Brain microvascular endothelial cell (primary cell): ENCODE results near the gene LRP5.

Experiments
- DNase-seq: peaks from one replicate; pipeline ENCODE4 v3.0.0-alpha.2; 2020
- H3K27ac ChIP-seq: fragments of 250-450 bp; sonication (Bioruptor Pico); 2 replicates; pipeline ENCODE4 v1.5.1; 2020; ENCODE audit warnings: mild to moderate bottlenecking, moderate library complexity
- H3K27me3 ChIP-seq: fragments of 250-450 bp; sonication (Bioruptor Pico); replicated peaks from 2 replicates; pipeline ENCODE4 v1.5.1; 2020; ENCODE audit warnings: mild to moderate bottlenecking
- H3K36me3 ChIP-seq: fragments of 250-450 bp; sonication (Bioruptor Pico); replicated peaks from 2 replicates; pipeline ENCODE4 v1.5.1; 2020; ENCODE audit warnings: mild to moderate bottlenecking
- H3K4me3 ChIP-seq: 2 replicates; pipeline ENCODE4 v1.5.1; 2011; ENCODE audit warnings: low read depth, mild to moderate bottlenecking, control low read depth, low read length, moderate library complexity
- CTCF ChIP-seq: IDR thresholded peaks from 2 replicates; pipeline ENCODE4 v1.5.1; 2011; ENCODE audit warnings: low read depth, mild to moderate bottlenecking, moderate library complexity, low read length, control low read depth, inconsistent platforms; ENCODE audit errors: missing control alignments
- in situ Hi-C: cut with HindIII; loops from 2 replicates; pipeline ENCODE4 v1.10.0; 2017; ENCODE audit warnings: low sequenced_read_pairs, low pct_ligation_motif_present

LRP5 gene

GRCh38 chr11:68412593-68413475, 100.4 kb downstream of the LRP5 start:
- no peaks in the 10 kb centered on the region for H3K27me3 ChIP-seq
- DNase-seq, result no peak

GRCh38 chr11:68413591-68413999, 101.2 kb downstream of the LRP5 start:
- H3K4me3 ChIP-seq, result no peak overlapping the region
- no peaks in the 10 kb centered on the region for H3K27me3 ChIP-seq
- H3K36me3 ChIP-seq, result peaks cover 30% of the 10 kb centered on the region
- in situ Hi-C loops, result no loop called here
- no peak for DNase-seq
- no peak overlapping the region for H3K27ac ChIP-seq
- no peak for TF ChIP-seq CTCF

More at GRCh38 chr11:68412593-68413475, 100.4 kb downstream of the LRP5 start:
- in situ Hi-C loops, result no loop called here
- H3K4me3 ChIP-seq, result no peak overlapping the region
- H3K36me3 ChIP-seq, result peaks cover 30% of the 10 kb centered on the region
- no peak overlapping the region for H3K27ac ChIP-seq
- no peak for TF ChIP-seq CTCF

GRCh38 chr11:68414496-68415221, 102.3 kb downstream of the LRP5 start:
- Histone ChIP-seq H3K27ac (no peak overlapping the region), H3K36me3 (peaks cover 30% of the 10 kb centered on the region), H3K4me3 (no peak overlapping the region), H3K27me3 (no peaks in the 10 kb centered on the region)
- DNase-seq, result no peak
- in situ Hi-C loops, result no loop called here
- no peak for TF ChIP-seq CTCF

- H3K27ac ChIP-seq, result no peak overlapping the region
- H3K4me3 ChIP-seq, result no peak overlapping the region
- in situ Hi-C loops, result no loop called here
- TF ChIP-seq CTCF, result no peak
- H3K36me3 ChIP-seq, result peaks cover 24% of the 10 kb centered on the region
- DNase-seq, result no peak
- H3K27me3 ChIP-seq, result no peaks in the 10 kb centered on the region
Observed at GRCh38 chr11:68416070-68416578, 103.7 kb downstream of the LRP5 start.

- in situ Hi-C loops, result no loop called here
- Histone ChIP-seq H3K27me3 (no peaks in the 10 kb centered on the region), H3K27ac (no peak overlapping the region), H3K4me3 (no peak overlapping the region), H3K36me3 (peaks cover 11% of the 10 kb centered on the region)
- DNase-seq, result no peak
- TF ChIP-seq CTCF, result no peak
Observed at GRCh38 chr11:68418648-68419047, 106.3 kb downstream of the LRP5 start.
